IMR-90 (cell line): ENCODE measurements around the gene JCAD. TPM values are rescaled to one million over a fixed set of nuclear protein-coding genes. Genes with fewer than 3 reads are reported as not detected.

Source experiments
- ATAC-seq: fragments of 200-7000 bp; cut with Tn5 transposase; 2 replicates; pipeline ENCODE4 v1.9.1; 2020; ENCODE audit warnings: low read depth, mild to moderate bottlenecking, moderate library complexity
- BruUV-seq: library from RNA; stranded (reverse); fragments of 400-500 nt; replicated peaks from 2 replicates; lab custom pipeline; 2021; lab: Mats Ljungman, UMichigan
- CTCF ChIA-PET: fragments of 300-600 bp; formaldehyde crosslinking; extraction: SDS; loops from one replicate; lab custom pipeline; 2021; ENCODE audit warnings: antibody characterized with exemption; lab: Yijun Ruan, JAX
- POLR2A ChIA-PET: fragments of 300-600 bp; sonication (Branson Sonifier 250); formaldehyde crosslinking; loops from one replicate; lab custom pipeline; 2022; ENCODE audit warnings: antibody characterized with exemption; ENCODE audit not compliant: unreplicated experiment; lab: Charles Lee
- DNase-seq: peaks from one replicate; pipeline ENCODE4 v3.0.0; 2013
- H2AFZ ChIP-seq: replicated peaks from 2 replicates; pipeline ENCODE3; 2013; ENCODE audit warnings: low read length, mild to moderate bottlenecking; ENCODE audit not compliant: poor library complexity
- H2AK5ac ChIP-seq: 2 replicates; pipeline ENCODE4 v1.6.1; 2013; ENCODE audit warnings: low read depth, low read length, inconsistent platforms
- H2AK9ac ChIP-seq: replicated peaks from 2 replicates; pipeline ENCODE3; 2013; ENCODE audit warnings: mild to moderate bottlenecking, low read depth, low read length, moderate library complexity; ENCODE audit not compliant: poor library complexity
- H2BK120ac ChIP-seq: 2 replicates; pipeline ENCODE4 v1.6.1; 2013; ENCODE audit warnings: low read depth, low read length, inconsistent platforms
- H2BK15ac ChIP-seq: 3 replicates; pipeline ENCODE4 v1.6.1; 2013; ENCODE audit warnings: low read depth, low read length, inconsistent platforms
- H2BK20ac ChIP-seq: 2 replicates; pipeline ENCODE4 v1.6.1; 2013; ENCODE audit warnings: low read depth, mild to moderate bottlenecking, inconsistent platforms, low read length, moderate library complexity
- H2BK5ac ChIP-seq: 2 replicates; pipeline ENCODE4 v1.6.1; 2013; ENCODE audit warnings: mild to moderate bottlenecking, low read depth, low read length, inconsistent platforms; ENCODE audit not compliant: poor library complexity, severe bottlenecking
- H3K14ac ChIP-seq: replicated peaks from 2 replicates; pipeline ENCODE4 v1.6.1; 2013; ENCODE audit warnings: low read depth, low read length, inconsistent platforms
- H3K18ac ChIP-seq: 2 replicates; pipeline ENCODE4 v1.6.1; 2013; ENCODE audit warnings: low read depth, low read length, control low read depth
- H3K23ac ChIP-seq: 2 replicates; pipeline ENCODE4 v1.6.1; 2013; ENCODE audit warnings: low read depth, low read length, inconsistent platforms
- H3K27ac ChIP-seq: 2 replicates; pipeline ENCODE4 v1.5.1; 2013; ENCODE audit warnings: mild to moderate bottlenecking, control low read depth, low read length; ENCODE audit not compliant: insufficient read depth
- H3K27me3 ChIP-seq: 2 replicates; pipeline ENCODE4 v1.6.1; 2013; ENCODE audit warnings: low read length; ENCODE audit not compliant: control insufficient read depth, insufficient read depth
- H3K36me3 ChIP-seq: 2 replicates; pipeline ENCODE4 v1.6.1; 2013; ENCODE audit warnings: low read length, mixed read lengths; ENCODE audit not compliant: control insufficient read depth, insufficient read depth
- H3K4ac ChIP-seq: 2 replicates; pipeline ENCODE4 v1.6.1; 2013; ENCODE audit warnings: low read depth, low read length, inconsistent platforms
- H3K4me1 ChIP-seq: 2 replicates; pipeline ENCODE4 v1.6.1; 2013; ENCODE audit warnings: low read length, mixed read lengths; ENCODE audit not compliant: control insufficient read depth, insufficient read depth
- H3K4me2 ChIP-seq: 2 replicates; pipeline ENCODE4 v1.6.1; 2013; ENCODE audit warnings: low read depth, mild to moderate bottlenecking, control low read depth, low read length, moderate library complexity
- H3K4me3 ChIP-seq: 2 replicates; pipeline ENCODE4 v1.5.1; 2013; ENCODE audit warnings: low read depth, mild to moderate bottlenecking, control low read depth, low read length, moderate library complexity; ENCODE audit not compliant: insufficient read depth
- H3K56ac ChIP-seq: 2 replicates; pipeline ENCODE4 v1.6.1; 2013; ENCODE audit warnings: low read length, inconsistent platforms; ENCODE audit not compliant: insufficient read depth; ENCODE audit errors: extremely low read depth
- H3K79me1 ChIP-seq, 2 experiments: 2 replicates each; pipeline ENCODE4 v1.6.1; 2013; ENCODE audit warnings: low read length in 2 of 2, inconsistent platforms in 1 of 2, low read depth in 1 of 2
- H3K9ac ChIP-seq: 2 replicates; pipeline ENCODE4 v1.6.1; 2013; ENCODE audit warnings: low read depth, low read length, control low read depth
- H3K9me1 ChIP-seq: 2 replicates; pipeline ENCODE4 v1.6.1; 2013; ENCODE audit warnings: low read length, inconsistent platforms; ENCODE audit not compliant: insufficient read depth
- H3K9me3 ChIP-seq: 2 replicates; pipeline ENCODE4 v1.6.1; 2013; ENCODE audit warnings: low read length; ENCODE audit not compliant: control insufficient read depth, insufficient read depth
- H4K20me1 ChIP-seq: 2 replicates; pipeline ENCODE4 v1.6.1; 2013; ENCODE audit warnings: low read length, inconsistent platforms; ENCODE audit not compliant: insufficient read depth
- H4K5ac ChIP-seq: 2 replicates; pipeline ENCODE4 v1.6.1; 2013; ENCODE audit warnings: mild to moderate bottlenecking, low read depth, low read length, control low read depth
- H4K8ac ChIP-seq, 2 experiments: 2 replicates each; pipeline ENCODE4 v1.6.1; 2013; ENCODE audit warnings: low read depth in 2 of 2, low read length in 2 of 2, control low read depth in 1 of 2, inconsistent platforms in 1 of 2
- H4K91ac ChIP-seq: 2 replicates; pipeline ENCODE4 v1.6.1; 2013; ENCODE audit warnings: low read depth, low read length, inconsistent platforms; ENCODE audit not compliant: insufficient read depth
- CEBPB ChIP-seq: IDR thresholded peaks from 2 replicates; pipeline ENCODE4 v1.6.1; 2012; ENCODE audit warnings: low read depth, low read length, improper control_type of control experiment
- FOS ChIP-seq: fragments of 150-350 bp; IDR thresholded peaks from 2 replicates; pipeline ENCODE4 v1.6.1; 2016; ENCODE audit warnings: low read depth, low read length
- MAFK ChIP-seq: IDR thresholded peaks from 2 replicates; pipeline ENCODE4 v1.6.1; 2012; ENCODE audit warnings: low read depth, low read length, improper control_type of control experiment
- NFE2L2 ChIP-seq: fragments of 150-350 bp; IDR thresholded peaks from 2 replicates; pipeline ENCODE4 v1.6.1; 2016; ENCODE audit warnings: low read depth, mild to moderate bottlenecking, low read length
- RCOR1 ChIP-seq: IDR thresholded peaks from 2 replicates; pipeline ENCODE4 v1.6.1; 2012; ENCODE audit warnings: mild to moderate bottlenecking, low read length, improper control_type of control experiment; ENCODE audit not compliant: insufficient replicate concordance
- RFX5 ChIP-seq: IDR thresholded peaks from 2 replicates; pipeline ENCODE4 v1.8.0; 2012; ENCODE audit warnings: low read depth, mild to moderate bottlenecking, low read length, moderate library complexity
- WGBS, 2 experiments: methylation state at CpG; one replicate each; pipeline versions ENCODE4 v1.1.5 to v1.1.7; 2013; ENCODE audit warnings: missing lambda C conversion rate in 2 of 2; ENCODE audit not compliant: insufficient read length in 1 of 2; ENCODE audit errors: extremely low coverage in 2 of 2; 5-methylcytosine and 5-hydroxymethylcytosine counted together
- dilution Hi-C: fragments of 300-500 bp; cut with HindIII; formaldehyde crosslinking; loops from one replicate; pipeline ENCODE4 v1.14.3; 2018; ENCODE audit warnings: low sequenced_read_pairs; ENCODE audit not compliant: unreplicated experiment
- in situ Hi-C: fragments of 300-500 bp; cut with MboI; formaldehyde crosslinking; loops from 3 replicates; pipeline ENCODE4 v1.14.3; 2019; ENCODE audit warnings: low sequenced_read_pairs, inconsistent platforms, mixed read lengths
- intact Hi-C: fragments of 100-400 bp; cut with micrococcal nuclease; formaldehyde crosslinking; loops from 2 replicates; pipeline ENCODE4 v1.10.0; 2022
- polyA plus RNA-seq, 3 experiments: library from polyadenylated mRNA; depleted of rRNA; stranded (reverse); fragments of >200 nt; gene quantifications; 2 replicates each; pipeline ENCODE4 v1.2.3, GENCODE V29; 2012; ENCODE audit warnings: low replicate concordance in 1 of 3
- total RNA-seq: library from RNA; depleted of rRNA; stranded (reverse); fragments of >200 nt; gene quantifications from 2 replicates; pipeline ENCODE4 v1.2.3, GENCODE V29; 2012

JCAD gene
- total and polyA plus RNA-seq, 2 of the 4 experiments (the other 2 are of a cell fraction), result 15.9 to 16.8 TPM

- H3K27ac ChIP-seq, result peak overlapping the region; percentile 97
- TF ChIP-seq NFE2L2, result peak; percentile 89
- TF ChIP-seq FOS, result peak; percentile 33; the same call in 1 of the 2 replicates
- TF ChIP-seq RFX5, result no peak
- peak; percentile 61; the same call in 1 of the 2 replicates for TF ChIP-seq CEBPB
- TF ChIP-seq MAFK, result peak; percentile 43; the same call in 1 of the 2 replicates
- TF ChIP-seq RCOR1, result peak; percentile 55
- H2BK120ac ChIP-seq, result peak overlapping the region; percentile 99
- peak overlapping the region; percentile 97 for H3K14ac ChIP-seq
- peak overlapping the region; percentile 97 for H4K5ac ChIP-seq
- H3K4me1 ChIP-seq, result peaks cover 17% of the 10 kb centered on the region
- H3K56ac ChIP-seq, result peak overlapping the region; percentile 90
- peak overlapping the region; percentile 8 for H2AFZ ChIP-seq
- intact Hi-C loops (loop anchor here (1.0 kb wide), 1 partner anchor 179 kb away; no protein-coding TSS in a partner anchor), dilution Hi-C loops (no loop called here), in situ Hi-C loops (no loop called here)
- no peaks in the 10 kb centered on the region for H3K9me3 ChIP-seq
- ATAC-seq (peak; percentile 62), DNase-seq (peak; percentile 97)
- H3K9me1 ChIP-seq, result peaks cover 20% of the 10 kb centered on the region
- H3K23ac ChIP-seq, result peak overlapping the region; percentile 98; the same call in 1 of the 2 replicates
- H3K36me3 ChIP-seq, result no peaks in the 10 kb centered on the region
- peak overlapping the region; percentile 69; the same call in 1 of the 2 replicates for H3K4me2 ChIP-seq
- ChIA-PET POLR2A (no interaction called here), CTCF (no interaction called here)
- no peaks in the 10 kb centered on the region for H3K27me3 ChIP-seq
- no peak overlapping the region for H2AK9ac ChIP-seq
- 0 out of 2 replicates have a peak overlapping the region, but pooled peaks have one; percentile 39 for H3K9ac ChIP-seq
- H3K79me1 ChIP-seq, result peaks cover 6 to 41% of the 10 kb centered on the region in 2 experiments; a peak in 3 of 4 replicates
- WGBS, 2 experiments, result no CpG with 5 or more reads among the region's 1 CpG
- H3K18ac ChIP-seq, result peak overlapping the region; percentile 99
- H2BK20ac ChIP-seq, result peak overlapping the region; percentile 100
- no TSS peak for BruUV-seq
- peak overlapping the region; percentile 84 to 99; a peak in 3 of 4 replicates for H4K8ac ChIP-seq
- H2BK5ac ChIP-seq, result peak overlapping the region; percentile 97
- peak overlapping the region; percentile 98; the same call in 2 of the 3 replicates for H2BK15ac ChIP-seq
- H3K4ac ChIP-seq, result peak overlapping the region; percentile 99
- no peak overlapping the region for H3K4me3 ChIP-seq
- H4K91ac ChIP-seq, result peak overlapping the region; percentile 97
- no peaks in the 10 kb centered on the region; the same call in 1 of the 2 replicates for H4K20me1 ChIP-seq
- peak overlapping the region; percentile 100; the same call in 1 of the 2 replicates for H2AK5ac ChIP-seq
Observed at GRCh38 chr10:30062090-30062489, 2.7 kb upstream of the JCAD start.
